ENCODE data around the gene MBP. TPM values are rescaled to one million over a fixed set of nuclear protein-coding genes. Genes with fewer than 3 reads are reported as not detected.

The MBP gene
- total and polyA plus RNA-seq, 2 of the 4 experiments (the other 2 are of a cell fraction) = 0.72 to 0.90 TPM

- intact Hi-C loops (cut with micrococcal nuclease) = no loop called here
Observed at GRCh38 chr18:77012120-77012519, 120.5 kb downstream of the MBP start.

More at GRCh38 chr18:77012120-77012519, 120.5 kb downstream of the MBP start:
- Histone ChIP-seq H4K20me1 (ENCODE audit: insufficient read depth, low read length) (no peaks in the 10 kb centered on the region), H4K91ac (ENCODE audit: insufficient read depth, low read depth, low read length) (no peak overlapping the region), H4K8ac (ENCODE audit: low read depth in 2 of 2, low read length in 2 of 2) (no peak overlapping the region), H3K36me3 (ENCODE audit: control insufficient read depth, insufficient read depth, low read length) (peaks cover 3% of the 10 kb centered on the region; the same call in 1 of the 2 replicates), H3K4me3 (ENCODE audit: insufficient read depth, low read depth, low read length) (no peak overlapping the region), H3K79me1 (ENCODE audit: low read depth in 1 of 2, low read length in 2 of 2) (no peaks in the 10 kb centered on the region), H3K23ac (ENCODE audit: low read depth, low read length) (no peak overlapping the region), H3K9me3 (ENCODE audit: control insufficient read depth, insufficient read depth, low read length) (no peaks in the 10 kb centered on the region), H3K9me1 (ENCODE audit: insufficient read depth, low read length) (no peaks in the 10 kb centered on the region), H2BK5ac (ENCODE audit: low read depth, low read length, poor library complexity, severe bottlenecking) (no peak overlapping the region), H3K56ac (ENCODE audit: extremely low read depth, insufficient read depth, low read length) (no peak overlapping the region), H3K27ac (ENCODE audit: insufficient read depth, low read length) (no peak overlapping the region), H3K14ac (replicated peaks; ENCODE audit: low read depth, low read length) (no peak overlapping the region), H2BK15ac (ENCODE audit: low read depth, low read length) (no peak overlapping the region), H3K4me2 (ENCODE audit: low read depth, low read length) (no peak overlapping the region), H3K9ac (ENCODE audit: low read depth, low read length) (no peak overlapping the region), H3K18ac (ENCODE audit: low read depth, low read length) (no peak overlapping the region), H2AK5ac (ENCODE audit: low read depth, low read length) (no peak overlapping the region), H2BK120ac (ENCODE audit: low read depth, low read length) (no peak overlapping the region), H2AFZ (replicated peaks; ENCODE audit: low read length, poor library complexity) (no peak overlapping the region), H2AK9ac (replicated peaks; ENCODE audit: low read depth, low read length, poor library complexity) (no peak overlapping the region), H4K5ac (ENCODE audit: low read depth, low read length) (no peak overlapping the region), H2BK20ac (ENCODE audit: low read depth, low read length) (no peak overlapping the region), H3K4me1 (ENCODE audit: control insufficient read depth, insufficient read depth, low read length) (no peaks in the 10 kb centered on the region), H3K27me3 (ENCODE audit: control insufficient read depth, insufficient read depth, low read length) (peaks cover 3% of the 10 kb centered on the region; the same call in 1 of the 2 replicates), H3K4ac (ENCODE audit: low read depth, low read length) (no peak overlapping the region)
- in situ Hi-C loops (cut with MboI; ENCODE audit: low sequenced_read_pairs) (no loop called here), dilution Hi-C loops (cut with HindIII; ENCODE audit: low sequenced_read_pairs, unreplicated experiment) (no loop called here)
- 79% methylated on average over 6 of the region's 8 CpGs; no CpG with 5 or more reads in 1 of the 2 experiments for WGBS, 2 experiments (ENCODE audit: extremely low coverage in 2 of 2, insufficient read length in 1 of 2)
- DNase-seq = no peak
- BruUV-seq (replicated peaks) = no TSS peak
- CTCF ChIA-PET = interaction anchor here (1.2 to 1.7 kb wide), 2 partner anchors 12 to 200 kb away, joined by 3 to 5 read pairs; no protein-coding TSS in a partner anchor
- no peak for ATAC-seq (ENCODE audit: low read depth)
- POLR2A ChIA-PET (ENCODE audit: unreplicated experiment) = no interaction called here
- TF ChIP-seq BHLHE40 (IDR thresholded peaks at IDR 0.05; ENCODE audit: low read depth, low read length) = no peak
- TF ChIP-seq, protein P1, sequence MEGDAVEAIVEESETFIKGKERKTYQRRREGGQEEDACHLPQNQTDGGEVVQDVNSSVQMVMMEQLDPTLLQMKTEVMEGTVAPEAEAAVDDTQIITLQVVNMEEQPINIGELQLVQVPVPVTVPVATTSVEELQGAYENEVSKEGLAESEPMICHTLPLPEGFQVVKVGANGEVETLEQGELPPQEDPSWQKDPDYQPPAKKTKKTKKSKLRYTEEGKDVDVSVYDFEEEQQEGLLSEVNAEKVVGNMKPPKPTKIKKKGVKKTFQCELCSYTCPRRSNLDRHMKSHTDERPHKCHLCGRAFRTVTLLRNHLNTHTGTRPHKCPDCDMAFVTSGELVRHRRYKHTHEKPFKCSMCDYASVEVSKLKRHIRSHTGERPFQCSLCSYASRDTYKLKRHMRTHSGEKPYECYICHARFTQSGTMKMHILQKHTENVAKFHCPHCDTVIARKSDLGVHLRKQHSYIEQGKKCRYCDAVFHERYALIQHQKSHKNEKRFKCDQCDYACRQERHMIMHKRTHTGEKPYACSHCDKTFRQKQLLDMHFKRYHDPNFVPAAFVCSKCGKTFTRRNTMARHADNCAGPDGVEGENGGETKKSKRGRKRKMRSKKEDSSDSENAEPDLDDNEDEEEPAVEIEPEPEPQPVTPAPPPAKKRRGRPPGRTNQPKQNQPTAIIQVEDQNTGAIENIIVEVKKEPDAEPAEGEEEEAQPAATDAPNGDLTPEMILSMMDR (conservative IDR thresholded peaks at IDR 0.05; ENCODE audit: low read depth, low read length) = no peak
- TF ChIP-seq MAFK (IDR thresholded peaks at IDR 0.05; ENCODE audit: low read depth, low read length) = no peak
- no peak for TF ChIP-seq RAD21 (IDR thresholded peaks at IDR 0.05; ENCODE audit: low read length)
- TF ChIP-seq FOS (IDR thresholded peaks at IDR 0.05; ENCODE audit: low read depth, low read length) = no peak
- TF ChIP-seq MAZ (IDR thresholded peaks at IDR 0.05; ENCODE audit: borderline replicate concordance, low read depth, low read length) = no peak
- no peak for TF ChIP-seq CEBPB (IDR thresholded peaks at IDR 0.05; ENCODE audit: low read depth, low read length)
- TF ChIP-seq RCOR1 (IDR thresholded peaks at IDR 0.05; ENCODE audit: insufficient replicate concordance, low read length) = no peak
- no peak for TF ChIP-seq NFE2L2 (IDR thresholded peaks at IDR 0.05; ENCODE audit: low read depth, low read length)
- no peak for TF ChIP-seq SMC3 (IDR thresholded peaks at IDR 0.05; ENCODE audit: low read depth, low read length)
- TF ChIP-seq MXI1 (IDR thresholded peaks at IDR 0.05; ENCODE audit: borderline replicate concordance, low read depth, low read length) = no peak
- no peak for TF ChIP-seq RFX5 (IDR thresholded peaks at IDR 0.05; ENCODE audit: low read depth, low read length)
- TF ChIP-seq USF2 (IDR thresholded peaks at IDR 0.05; ENCODE audit: low read depth, low read length) = no peak
- no peak for TF ChIP-seq POLR2A (IDR thresholded peaks at IDR 0.05; ENCODE audit: low read depth, low read length)
- TF ChIP-seq, protein P2, sequence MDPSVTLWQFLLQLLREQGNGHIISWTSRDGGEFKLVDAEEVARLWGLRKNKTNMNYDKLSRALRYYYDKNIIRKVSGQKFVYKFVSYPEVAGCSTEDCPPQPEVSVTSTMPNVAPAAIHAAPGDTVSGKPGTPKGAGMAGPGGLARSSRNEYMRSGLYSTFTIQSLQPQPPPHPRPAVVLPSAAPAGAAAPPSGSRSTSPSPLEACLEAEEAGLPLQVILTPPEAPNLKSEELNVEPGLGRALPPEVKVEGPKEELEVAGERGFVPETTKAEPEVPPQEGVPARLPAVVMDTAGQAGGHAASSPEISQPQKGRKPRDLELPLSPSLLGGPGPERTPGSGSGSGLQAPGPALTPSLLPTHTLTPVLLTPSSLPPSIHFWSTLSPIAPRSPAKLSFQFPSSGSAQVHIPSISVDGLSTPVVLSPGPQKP (IDR thresholded peaks at IDR 0.05; ENCODE audit: borderline replicate concordance, low read depth, low read length) = no peak

Measured in IMR-90 (cell line).